Measurements from ENCODE around the gene CHID1.

Gene CHID1

GRCh38 chr11:905952-906351 is 4.7 kb downstream of the CHID1 start:
- H3K27ac ChIP-seq: no peak overlapping the region
- no peak for DNase-seq
- TF ChIP-seq CTCF (IDR thresholded peaks at IDR 0.05; ENCODE audit: low read depth, low read length): no peak
- no peaks in the 10 kb centered on the region for H3K9me3 ChIP-seq (ENCODE audit: severe bottlenecking)
- H3K4me3 ChIP-seq (ENCODE audit: low read depth, low read length): no peak overlapping the region
- peaks cover 50% of the 10 kb centered on the region for H3K36me3 ChIP-seq
- H3K27me3 ChIP-seq (ENCODE audit: insufficient read depth, low read depth, severe bottlenecking): no peaks in the 10 kb centered on the region

- Histone ChIP-seq H3K4me3 (ENCODE audit: low read depth, low read length) (no peak overlapping the region), H3K27me3 (ENCODE audit: insufficient read depth, low read depth, severe bottlenecking) (no peaks in the 10 kb centered on the region), H3K27ac (no peak overlapping the region), H3K9me3 (ENCODE audit: severe bottlenecking) (no peaks in the 10 kb centered on the region), H3K36me3 (peaks cover 64% of the 10 kb centered on the region)
- DNase-seq: no peak
- no peak for TF ChIP-seq CTCF (IDR thresholded peaks at IDR 0.05; ENCODE audit: low read depth, low read length)
These were observed 6.2 kb downstream of the CHID1 start for GRCh38 chr11:904380-904779.

GRCh38 chr11:901452-902061 is 9.1 kb downstream of the CHID1 start:
- H3K27ac ChIP-seq: no peak overlapping the region
- no peak for DNase-seq
- H3K36me3 ChIP-seq: peaks cover 65% of the 10 kb centered on the region
- no peaks in the 10 kb centered on the region for H3K9me3 ChIP-seq (ENCODE audit: severe bottlenecking)
- no peak for TF ChIP-seq CTCF (IDR thresholded peaks at IDR 0.05; ENCODE audit: low read depth, low read length)
- no peak overlapping the region for H3K4me3 ChIP-seq (ENCODE audit: low read depth, low read length)
- H3K27me3 ChIP-seq (ENCODE audit: insufficient read depth, low read depth, severe bottlenecking): no peaks in the 10 kb centered on the region

- Histone ChIP-seq H3K4me3 (ENCODE audit: low read depth, low read length) (no peak overlapping the region), H3K27me3 (ENCODE audit: insufficient read depth, low read depth, severe bottlenecking) (no peaks in the 10 kb centered on the region), H3K9me3 (ENCODE audit: severe bottlenecking) (no peaks in the 10 kb centered on the region), H3K27ac (no peak overlapping the region), H3K36me3 (peaks cover 63% of the 10 kb centered on the region)
- DNase-seq: no peak
- no peak for TF ChIP-seq CTCF (IDR thresholded peaks at IDR 0.05; ENCODE audit: low read depth, low read length)
These were observed 10.1 kb downstream of the CHID1 start for GRCh38 chr11:900545-900944.

GRCh38 chr11:899724-900123 is 10.9 kb downstream of the CHID1 start:
- no peak for TF ChIP-seq CTCF (IDR thresholded peaks at IDR 0.05; ENCODE audit: low read depth, low read length)
- no peak overlapping the region for H3K4me3 ChIP-seq (ENCODE audit: low read depth, low read length)
- H3K36me3 ChIP-seq: peaks cover 61% of the 10 kb centered on the region
- no peaks in the 10 kb centered on the region for H3K9me3 ChIP-seq (ENCODE audit: severe bottlenecking)
- no peaks in the 10 kb centered on the region for H3K27me3 ChIP-seq (ENCODE audit: insufficient read depth, low read depth, severe bottlenecking)
- no peak for DNase-seq
- H3K27ac ChIP-seq: no peak overlapping the region

Measured in WERI-Rb-1 (cell line).